COLO668 (cell line): ENCODE data around the gene NDEL1.

ENCODE experiments used
- DNase-seq: peaks from one replicate; lab custom pipeline; 2025; ENCODE audit not compliant: unreplicated experiment; lab: John Stamatoyannopoulos, UW

Gene NDEL1

DNA sequence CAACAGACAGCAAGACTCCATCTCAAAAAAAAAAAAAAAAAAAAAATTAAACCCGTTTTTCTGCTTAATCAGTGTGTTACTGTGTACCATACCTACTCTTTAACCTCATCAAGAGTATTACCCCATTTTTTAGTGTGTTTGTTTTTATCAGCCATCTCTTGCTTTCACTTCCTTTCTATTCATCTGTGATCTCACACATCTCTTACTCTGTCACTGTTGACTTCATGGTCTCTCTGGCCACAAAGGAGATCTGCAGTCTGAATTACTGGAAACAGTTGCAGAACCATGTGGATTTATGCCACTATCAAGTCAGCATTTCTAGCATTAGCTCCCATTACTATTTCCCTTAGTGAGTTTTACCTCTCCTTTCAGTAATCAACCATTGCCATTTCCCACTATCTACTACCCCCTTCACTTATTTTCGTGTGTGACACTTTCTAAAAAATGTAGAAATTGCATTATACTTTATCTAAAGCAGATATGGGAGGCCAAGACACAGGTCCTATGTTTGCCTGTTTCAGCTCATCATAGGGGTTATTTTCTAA is 20.1 kb downstream of the NDEL1 start:
- no peak for DNase-seq

DNA sequence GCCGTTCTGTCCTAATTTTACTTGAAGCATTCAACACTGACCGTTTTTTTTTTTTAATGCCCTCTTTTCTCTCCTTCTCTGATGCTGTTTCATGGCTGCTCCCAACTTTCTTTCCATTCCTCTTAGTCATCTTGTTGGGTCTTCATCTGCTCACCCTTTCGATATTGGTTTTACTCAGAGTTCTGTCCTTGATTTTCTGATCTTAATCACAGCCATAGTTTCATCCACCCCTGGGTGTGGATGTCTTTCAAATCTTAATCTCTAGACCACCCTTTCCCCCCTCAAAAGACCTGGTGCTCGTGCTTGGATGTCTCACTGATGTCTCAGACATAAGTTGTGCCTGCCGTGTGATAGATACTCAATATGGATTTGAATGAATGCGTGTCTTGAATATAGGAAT is 22.4 kb downstream of the NDEL1 start:
- DNase-seq: no peak

DNA sequence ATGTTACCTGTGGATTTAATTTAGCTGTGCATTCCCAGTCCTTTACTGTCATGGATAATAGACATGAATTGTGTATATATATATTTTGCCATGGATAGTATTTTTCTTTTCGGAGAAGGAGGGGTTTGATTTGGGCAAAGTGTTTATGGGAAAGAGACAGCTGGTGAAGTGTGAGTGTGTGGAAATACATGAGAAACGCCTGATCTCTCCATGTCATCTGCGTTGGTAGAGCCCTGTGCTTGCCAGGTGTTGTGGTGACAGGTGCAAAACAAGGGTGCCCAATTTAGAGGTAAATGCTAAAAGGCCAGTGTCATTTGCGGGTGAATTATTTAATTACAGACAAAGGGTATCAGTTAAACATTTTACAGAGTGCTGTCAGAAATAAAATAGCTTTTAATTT is 23.4 kb downstream of the NDEL1 start:
- peak; percentile 52 for DNase-seq

DNA sequence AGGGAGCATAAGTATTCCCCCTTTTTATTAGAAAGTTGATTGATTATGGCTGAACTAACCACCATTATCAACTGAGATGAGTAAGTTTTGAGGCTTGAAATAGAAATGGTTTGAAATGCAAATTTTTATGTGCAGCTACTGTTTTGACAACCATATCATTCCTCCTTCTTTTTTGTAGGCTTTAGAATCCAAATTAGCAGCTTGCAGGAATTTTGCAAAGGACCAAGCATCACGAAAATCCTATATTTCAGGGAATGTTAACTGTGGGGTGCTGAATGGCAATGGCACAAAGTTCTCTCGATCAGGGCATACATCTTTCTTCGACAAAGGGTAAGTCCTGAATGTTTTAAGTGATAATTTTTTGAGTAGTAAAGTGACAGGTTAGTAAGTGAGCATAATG is 24.1 kb downstream of the NDEL1 start:
- DNase-seq: no peak

DNA sequence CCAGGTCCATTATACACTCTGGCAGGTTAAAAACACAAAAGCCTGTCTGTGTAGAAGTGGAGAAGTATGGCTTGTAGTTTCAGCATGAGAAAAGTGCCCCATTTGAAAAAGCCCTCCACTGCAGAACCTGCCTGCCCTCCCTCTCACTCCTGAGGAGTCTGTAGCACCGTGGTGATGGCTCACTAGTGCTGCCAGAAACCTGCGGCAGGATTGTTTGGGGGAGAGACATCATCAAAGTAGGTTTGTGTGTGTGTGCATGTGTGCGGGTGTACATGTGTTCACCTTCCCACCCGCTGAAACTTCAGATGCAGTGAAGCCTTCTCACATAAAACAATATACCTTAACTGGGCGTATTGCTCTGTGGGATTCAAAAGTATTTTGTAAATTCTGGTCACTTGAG is 26.9 kb downstream of the NDEL1 start:
- DNase-seq: peak; percentile 5

DNA sequence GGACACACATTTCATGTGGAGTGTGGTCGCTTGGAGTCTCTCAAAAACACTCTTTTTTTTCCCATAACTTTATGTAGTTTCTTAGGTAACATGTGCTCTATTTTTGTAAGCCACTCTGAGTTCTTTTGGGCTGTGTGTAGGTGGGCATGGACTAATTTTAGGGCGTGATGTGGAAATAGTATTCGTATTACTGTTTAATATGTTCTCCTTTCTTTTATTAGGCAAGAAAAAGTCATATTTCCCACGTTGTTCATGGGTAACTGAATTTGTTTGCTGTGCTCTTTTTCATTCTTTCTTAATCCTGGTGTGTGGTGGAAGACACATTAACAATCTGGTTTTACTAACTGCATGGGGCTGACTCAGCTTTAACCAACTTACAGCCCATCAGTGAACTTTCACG is 27.4 kb downstream of the NDEL1 start:
- no peak for DNase-seq

DNA sequence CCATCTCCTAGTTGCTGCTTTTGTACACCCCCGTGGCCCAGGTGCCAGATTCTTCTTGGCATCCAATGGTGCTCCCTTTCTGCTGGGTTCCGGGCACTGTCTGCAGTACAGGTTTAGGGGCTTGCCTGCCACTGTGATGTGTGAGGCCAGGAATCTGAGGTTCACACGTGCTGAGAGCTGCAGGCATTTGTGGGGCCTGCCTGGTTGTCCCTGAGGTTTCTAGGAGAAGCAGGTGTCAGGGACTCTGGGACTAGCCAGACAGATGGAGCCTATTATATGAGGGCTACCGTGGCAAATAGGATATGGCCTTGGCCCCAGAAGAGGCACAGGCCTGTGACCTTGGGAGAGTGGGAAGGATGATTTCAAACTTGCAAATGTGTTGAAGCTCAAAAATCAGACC is 29.3 kb downstream of the NDEL1 start:
- DNase-seq: peak; percentile 2

DNA sequence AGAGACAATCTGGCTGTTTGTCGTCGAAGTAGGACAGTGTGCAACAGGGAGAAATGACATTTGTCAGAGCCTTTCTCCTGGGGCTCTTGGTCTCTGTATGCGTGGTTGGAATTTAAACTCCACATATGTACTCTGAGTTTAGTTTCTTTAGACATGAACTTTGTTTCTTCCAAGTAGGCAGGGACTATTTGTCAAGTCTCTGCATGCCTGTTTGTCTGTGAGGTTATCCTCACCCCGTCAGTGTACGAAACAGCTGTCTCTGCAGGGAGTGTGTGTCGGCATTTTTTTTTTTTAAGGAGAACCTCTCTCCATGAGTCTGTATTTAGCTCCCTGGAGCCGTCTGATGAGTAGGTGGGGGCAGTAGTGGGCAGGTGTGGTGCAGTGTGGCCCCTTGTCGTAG is 29.7 kb downstream of the NDEL1 start:
- DNase-seq: no peak

DNA sequence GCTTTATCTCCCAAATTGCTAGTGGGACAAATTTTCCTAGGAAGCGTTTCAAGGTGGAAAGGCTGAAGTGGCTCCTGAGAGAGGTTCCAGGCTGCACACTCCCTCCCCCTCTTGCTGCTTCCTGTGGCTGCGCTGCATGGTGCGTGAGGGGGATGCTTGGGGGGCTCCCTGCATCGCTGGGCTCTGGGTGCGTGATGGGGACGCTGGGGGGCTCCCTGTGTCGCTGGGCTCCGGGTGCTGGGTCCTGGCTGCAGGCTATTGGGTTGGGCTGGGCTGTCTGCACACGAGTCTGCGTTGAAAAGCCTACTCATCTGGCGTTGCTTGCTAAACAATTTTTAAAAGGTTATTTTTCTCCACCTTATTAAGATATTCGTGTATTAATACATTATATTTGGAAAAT is 30.1 kb downstream of the NDEL1 start:
- DNase-seq: no peak

DNA sequence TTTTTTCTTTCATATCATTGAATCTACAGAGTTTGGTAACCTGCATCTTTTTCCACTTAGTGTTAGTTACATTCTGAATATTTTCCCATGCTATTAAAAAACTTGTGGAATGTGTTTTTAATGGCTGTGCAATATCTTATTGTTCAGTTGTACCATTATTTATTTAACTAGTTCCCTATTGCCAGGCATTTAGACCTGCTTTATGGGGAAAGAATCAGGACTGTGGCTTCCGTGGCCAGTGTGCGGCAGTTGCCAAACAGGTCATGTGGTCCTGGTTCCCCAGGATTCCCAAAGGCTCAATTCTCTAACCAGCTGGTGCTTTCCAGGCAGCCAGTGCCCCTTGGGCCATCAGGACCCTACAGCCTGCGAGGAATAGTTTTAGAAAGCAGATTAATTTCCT is 30.8 kb downstream of the NDEL1 start:
- no peak for DNase-seq

DNA sequence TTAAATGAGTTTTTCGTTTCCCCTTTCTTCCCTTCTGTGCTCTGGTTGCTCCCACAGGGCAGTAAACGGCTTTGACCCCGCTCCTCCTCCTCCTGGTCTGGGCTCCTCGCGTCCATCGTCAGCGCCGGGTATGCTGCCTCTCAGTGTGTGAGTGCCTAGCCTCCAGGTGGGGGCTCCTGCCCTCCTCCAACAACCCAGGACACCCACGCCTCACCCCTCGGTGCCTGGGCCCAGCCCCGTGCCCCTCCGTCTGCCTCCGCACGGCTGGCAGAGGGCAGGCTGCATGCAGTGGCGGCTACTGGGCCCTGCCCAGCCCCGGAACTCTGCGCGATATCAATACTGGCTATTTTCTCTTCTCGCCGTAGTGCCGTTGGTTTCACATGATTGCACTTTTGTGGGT is 31.2 kb downstream of the NDEL1 start:
- no peak for DNase-seq

DNA sequence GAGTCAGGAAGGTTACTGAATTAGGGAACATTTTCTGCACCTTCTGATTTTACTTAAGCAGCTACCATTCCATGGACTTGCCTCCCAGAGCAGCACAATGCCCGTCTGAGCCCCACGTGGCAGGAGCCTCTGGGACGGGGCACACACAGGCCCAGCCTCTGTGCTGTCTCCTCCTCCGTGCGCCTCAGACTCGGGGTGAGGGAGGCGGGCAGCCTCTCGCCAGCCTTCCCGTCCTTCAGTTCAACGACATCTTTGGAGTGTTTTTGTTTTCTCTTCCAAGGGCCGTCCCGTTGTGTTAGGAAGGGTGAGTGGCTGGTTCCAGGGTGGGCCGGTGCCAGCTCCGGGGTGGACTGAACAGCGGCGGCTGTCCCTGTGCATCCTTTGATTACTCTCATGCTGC is 31.8 kb downstream of the NDEL1 start:
- no peak for DNase-seq

DNA sequence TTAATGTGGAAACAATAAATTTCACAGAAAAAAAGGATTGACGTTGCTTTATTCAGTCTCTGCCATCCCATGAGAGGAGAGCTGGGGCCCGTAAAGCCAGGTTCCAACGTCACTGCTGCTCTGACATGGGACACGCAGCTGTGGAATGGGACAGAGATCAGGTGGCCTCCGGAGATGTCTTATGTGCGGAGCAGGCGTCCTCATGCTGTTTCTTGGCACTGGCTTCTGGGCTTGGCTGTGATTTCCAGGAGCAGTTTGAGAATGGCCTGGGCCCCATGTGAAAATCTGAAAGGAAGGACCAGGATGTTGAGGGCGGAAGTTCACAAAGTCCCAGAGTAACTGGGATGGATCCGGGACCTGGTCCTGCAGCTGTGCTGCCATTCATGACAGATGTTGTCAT is 32.4 kb downstream of the NDEL1 start:
- DNase-seq: no peak

DNA sequence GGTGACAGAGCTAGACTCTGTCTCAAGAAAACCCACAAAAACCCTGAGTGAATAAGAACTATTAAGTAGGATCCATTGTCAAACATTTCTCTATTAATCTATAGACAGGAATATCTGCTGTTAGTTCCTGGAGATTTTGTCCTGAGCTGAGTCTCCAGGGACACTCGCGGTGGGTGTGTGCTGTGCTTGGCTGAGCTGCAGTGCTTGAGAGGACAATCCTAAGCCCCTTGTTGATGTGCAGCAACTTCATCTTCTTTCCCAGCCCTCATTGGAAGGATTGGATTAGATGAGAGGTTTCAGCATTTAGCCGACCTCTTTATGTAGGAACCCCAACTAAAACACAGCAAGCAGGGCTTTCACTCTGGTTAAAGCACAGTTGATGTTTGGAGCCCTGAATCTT is 33.3 kb downstream of the NDEL1 start:
- no peak for DNase-seq

DNA sequence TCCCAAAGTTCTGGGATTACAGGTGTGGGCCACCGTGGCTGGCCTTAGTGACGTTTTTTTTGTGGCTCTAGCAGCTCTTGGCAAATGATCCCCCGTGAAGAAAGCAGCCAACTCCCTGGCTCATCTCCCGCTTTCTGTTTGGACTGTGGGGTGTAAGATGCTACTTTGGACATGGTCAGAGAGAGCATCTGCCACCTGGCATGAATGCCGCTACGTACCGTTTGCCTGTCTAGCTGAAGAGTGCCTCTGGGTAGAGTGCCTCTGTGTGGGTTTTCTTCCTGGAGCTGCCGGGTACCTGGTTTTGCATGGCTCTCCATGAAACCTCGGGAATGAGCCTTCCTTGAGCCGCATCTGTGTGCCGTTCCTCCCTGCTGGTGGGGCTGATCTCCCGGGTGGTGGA is 34.3 kb downstream of the NDEL1 start:
- DNase-seq: no peak

DNA sequence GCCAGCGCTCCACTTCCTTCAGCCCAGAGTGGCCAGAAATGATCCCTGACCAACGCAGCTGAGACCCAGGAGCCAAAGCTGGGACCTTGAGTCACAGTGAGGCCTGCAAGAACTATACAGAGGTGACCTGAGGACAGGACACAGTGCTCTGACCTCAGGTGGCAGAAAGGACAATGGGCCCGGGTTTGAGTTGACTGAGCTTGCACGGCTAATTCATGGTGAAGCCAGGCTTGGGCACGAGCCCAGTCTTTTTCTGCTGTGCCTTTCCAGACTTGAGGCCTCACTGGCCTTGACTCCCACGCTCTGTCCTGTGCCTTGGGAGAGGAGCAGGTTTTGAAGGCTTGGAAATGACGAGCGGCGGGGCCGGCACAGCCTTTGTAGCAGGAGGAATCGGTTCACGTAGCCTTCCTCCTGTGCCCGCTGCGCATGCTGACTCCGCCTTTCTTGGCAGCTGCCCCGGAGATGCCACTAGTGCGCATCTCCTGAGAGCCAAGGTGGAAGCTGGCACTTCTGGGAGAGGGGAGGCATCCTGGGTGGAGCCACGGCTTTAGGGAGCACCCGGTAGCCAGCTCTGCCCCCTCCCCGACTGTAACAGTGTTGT is 34.9 kb downstream of the NDEL1 start:
- no peak for DNase-seq

DNA sequence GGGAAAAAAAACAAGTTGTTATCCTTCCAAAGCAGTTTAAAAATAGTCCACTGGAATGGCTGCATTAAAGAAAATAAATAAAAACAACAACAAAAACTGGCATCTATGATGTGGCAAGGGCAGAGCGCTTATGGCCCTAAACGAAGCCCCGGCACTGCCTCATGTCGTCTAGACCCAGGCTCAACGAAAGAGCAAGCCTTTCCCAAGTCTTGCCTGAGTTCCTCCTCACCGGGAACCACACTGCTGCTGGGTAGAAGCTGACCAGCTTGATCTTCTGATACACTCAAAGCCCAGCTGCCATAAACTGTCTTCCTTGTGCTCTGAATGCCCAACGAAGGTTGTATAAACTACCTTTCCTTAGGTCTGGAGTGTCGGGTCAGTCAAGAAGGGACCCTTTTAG is 37.0 kb downstream of the NDEL1 start:
- no peak for DNase-seq

DNA sequence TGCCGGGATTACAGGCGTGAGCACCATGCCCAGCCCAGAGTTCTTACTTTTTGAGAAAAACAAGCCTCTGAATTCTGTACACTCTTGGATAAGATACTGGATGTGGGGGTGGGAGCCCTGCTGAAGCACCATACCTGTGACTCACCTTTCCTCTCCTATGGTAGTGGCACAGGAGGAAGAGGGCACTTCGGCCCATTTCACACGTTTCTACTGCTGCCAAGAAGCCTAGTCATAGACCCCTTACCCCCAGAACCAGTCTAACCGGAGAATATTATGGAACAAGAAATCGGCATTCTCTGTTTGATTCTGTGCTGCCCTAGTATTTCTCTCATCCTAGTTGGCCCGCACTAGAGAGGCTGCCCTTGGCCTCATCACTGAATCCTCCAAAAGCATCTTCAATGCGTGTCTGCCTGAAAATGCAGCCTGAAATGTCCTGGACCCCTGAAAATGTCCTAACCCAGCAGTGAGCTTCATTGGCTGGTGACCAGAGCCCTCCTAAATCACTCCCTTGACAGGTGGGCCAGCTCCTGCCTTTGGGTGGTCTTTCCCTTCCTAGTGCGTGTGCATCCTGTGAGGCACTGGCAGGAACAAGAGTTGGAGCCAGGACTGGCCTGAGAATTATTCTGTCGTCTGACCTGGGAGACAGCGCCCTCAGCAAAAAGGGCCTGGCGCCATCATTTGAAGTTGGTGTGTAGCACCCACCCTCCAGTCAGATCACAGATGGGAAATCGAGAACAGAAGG is 37.9 kb downstream of the NDEL1 start:
- no peak for DNase-seq

DNA sequence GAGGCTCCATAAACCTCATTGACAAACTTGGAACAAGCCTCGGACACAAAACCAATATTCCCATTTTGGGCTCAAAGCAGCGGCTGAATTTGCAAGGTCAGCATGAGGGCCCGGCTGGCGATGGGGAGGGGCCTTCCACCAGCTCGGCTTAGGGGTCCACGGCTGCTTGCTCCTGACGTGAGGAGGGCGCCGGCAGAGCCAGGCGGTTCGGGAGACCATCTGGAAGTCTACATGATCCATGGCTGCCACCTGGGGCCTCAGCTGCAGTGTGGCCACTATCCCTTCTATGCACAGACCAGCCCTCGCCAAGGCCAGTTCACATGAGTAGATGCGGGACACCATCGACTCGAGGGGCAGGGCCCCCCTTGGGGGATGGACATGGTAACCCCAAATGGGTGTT is 39.1 kb downstream of the NDEL1 start:
- no peak for DNase-seq

DNA sequence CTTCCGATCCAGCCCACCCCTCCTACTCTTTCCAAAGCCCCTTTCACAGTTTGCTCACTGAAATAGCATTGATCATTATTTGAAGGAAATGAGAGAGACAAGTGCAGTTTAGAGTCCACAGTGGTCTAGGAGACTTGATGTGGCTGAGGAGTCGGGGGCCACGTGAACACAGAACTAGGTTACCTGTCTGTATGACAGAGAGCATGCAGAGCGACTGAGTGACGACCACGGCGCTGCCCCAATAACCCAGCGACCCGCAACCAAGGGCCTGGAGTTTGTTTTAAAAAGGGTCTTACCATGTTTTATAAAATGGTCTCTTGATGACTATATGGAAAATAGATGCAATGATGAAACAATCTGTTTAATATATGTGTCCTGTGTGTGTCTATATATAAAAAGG is 39.5 kb downstream of the NDEL1 start:
- no peak for DNase-seq

DNA sequence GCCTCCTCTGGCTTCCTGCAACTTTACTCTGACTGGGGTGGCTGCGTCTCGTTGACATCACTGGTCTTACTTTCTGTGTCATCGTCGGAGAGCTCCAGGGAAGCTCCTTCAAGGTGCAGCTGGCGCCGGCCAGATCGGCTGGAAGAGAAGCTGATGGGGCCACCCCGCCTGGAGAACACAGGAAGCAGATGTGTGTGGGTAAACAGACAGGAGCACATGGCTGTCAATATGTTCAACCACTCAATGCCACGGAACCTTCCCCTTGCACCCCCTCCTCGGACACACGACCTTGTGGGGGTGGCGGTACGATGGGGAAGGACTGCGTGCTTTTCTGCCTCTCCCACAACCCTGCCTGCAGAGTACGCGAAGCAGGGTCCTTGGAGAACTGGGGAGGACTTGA is 40.1 kb downstream of the NDEL1 start:
- DNase-seq: peak; percentile 2

DNA sequence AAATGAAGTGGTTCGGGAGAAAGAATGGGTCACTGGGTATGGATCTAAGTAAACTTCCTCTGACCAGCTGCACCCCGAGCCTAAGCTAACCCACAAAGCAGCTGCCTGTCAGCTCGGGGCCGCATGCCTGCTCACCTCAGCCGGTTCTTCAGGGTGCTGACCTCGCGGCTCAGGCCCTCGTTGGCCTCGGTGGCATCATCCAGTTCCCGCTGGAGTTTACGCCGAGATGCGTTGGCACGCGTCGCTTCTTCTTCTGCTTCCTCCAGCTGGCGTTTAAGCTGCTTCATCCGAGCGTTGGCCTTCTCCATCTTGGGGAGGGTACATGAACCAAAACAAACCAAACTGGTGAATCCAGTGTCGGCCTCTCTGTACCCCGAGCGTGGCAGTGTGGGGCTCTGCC is 41.1 kb downstream of the NDEL1 start:
- DNase-seq: no peak

DNA sequence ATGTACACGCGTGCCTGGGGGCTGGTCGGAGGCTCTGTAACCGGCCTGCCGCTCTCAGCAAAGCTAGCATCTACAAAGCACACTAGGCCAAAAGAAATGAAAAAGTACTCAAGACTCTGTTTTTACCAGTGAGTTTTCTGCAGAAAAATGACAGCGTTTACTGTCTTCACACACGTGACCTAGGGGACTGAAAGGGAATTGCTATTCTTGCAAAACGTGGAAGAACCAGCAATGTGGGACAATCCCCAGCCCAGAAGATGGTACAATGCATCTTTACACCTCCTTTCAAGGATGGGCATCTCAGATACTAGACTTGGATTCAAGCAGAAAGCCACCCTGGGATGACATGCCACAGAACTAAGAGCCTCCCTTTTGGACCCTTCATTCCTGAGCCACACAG is 41.5 kb downstream of the NDEL1 start:
- no peak for DNase-seq
